GM12891 (cell line): ENCODE data around the gene ZNF341.

Source experiments
- PAX5 ChIP-seq: IDR thresholded peaks from 2 replicates; pipeline ENCODE4 v1.6.1; 2011; ENCODE audit warnings: low read length, moderate library complexity, mild to moderate bottlenecking; ENCODE audit not compliant: insufficient read depth, severe bottlenecking
- POLR2A ChIP-seq: IDR thresholded peaks from 2 replicates; pipeline ENCODE4 v1.6.1; 2011; ENCODE audit warnings: low read depth, low read length, control low read depth
- POLR2AphosphoS5 ChIP-seq: IDR thresholded peaks from 2 replicates; pipeline ENCODE4 v1.6.1; 2011; ENCODE audit warnings: low read depth, low read length, control low read depth
- TAF1 ChIP-seq: IDR thresholded peaks from 2 replicates; pipeline ENCODE4 v1.6.1; 2011; ENCODE audit warnings: low read depth, low read length, control low read depth

DNA sequence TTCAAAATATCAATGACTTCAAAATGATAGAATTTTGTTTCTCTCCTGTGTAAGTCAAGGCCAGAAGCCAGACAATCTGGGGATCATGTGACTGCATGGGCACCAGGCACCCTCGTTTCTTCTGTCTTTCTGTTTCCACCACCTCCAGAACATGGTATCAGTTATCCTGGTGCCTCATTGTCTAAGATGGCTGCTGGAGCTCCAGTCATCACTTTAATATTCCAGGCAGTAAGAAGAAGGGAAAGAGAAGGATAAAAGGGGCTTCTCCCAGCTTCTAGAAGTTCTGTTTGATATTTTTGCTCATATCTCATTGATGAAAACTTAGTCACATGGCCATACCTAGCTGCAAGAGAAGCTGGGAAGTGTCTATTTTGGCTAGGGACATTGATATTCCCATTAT lies 25.7 kb downstream of the ZNF341 start:
- TF ChIP-seq TAF1 (no peak), PAX5 (no peak), POLR2A (no peak), POLR2AphosphoS5 (no peak)
